OCI-LY1 (cell line): Measurements from ENCODE around the gene KRTDAP.
"Not testable (repeated sequence)": the region's sequence is repeated elsewhere in the genome, so short reads cannot be mapped to it uniquely, and the experiment has no call there.

Source experiments
- EZH2 ChIP-seq: fragments of 200-600 bp; sonication (generic), shearing (Covaris generic); IDR thresholded peaks from 2 replicates; pipeline ENCODE4 v1.8.0; 2017; ENCODE audit warnings: borderline replicate concordance, mixed run types, mild to moderate bottlenecking, antibody characterized with exemption, low read length, moderate library complexity, mixed read lengths
- TF ChIP-seq, protein P1 (sequence below): fragments of 200-600 bp; sonication (generic), shearing (Covaris generic); IDR thresholded peaks from 2 replicates; pipeline ENCODE4 v1.5.1; 2017; ENCODE audit warnings: mild to moderate bottlenecking, antibody characterized with exemption, low read length, moderate library complexity, mixed read lengths

DNA sequence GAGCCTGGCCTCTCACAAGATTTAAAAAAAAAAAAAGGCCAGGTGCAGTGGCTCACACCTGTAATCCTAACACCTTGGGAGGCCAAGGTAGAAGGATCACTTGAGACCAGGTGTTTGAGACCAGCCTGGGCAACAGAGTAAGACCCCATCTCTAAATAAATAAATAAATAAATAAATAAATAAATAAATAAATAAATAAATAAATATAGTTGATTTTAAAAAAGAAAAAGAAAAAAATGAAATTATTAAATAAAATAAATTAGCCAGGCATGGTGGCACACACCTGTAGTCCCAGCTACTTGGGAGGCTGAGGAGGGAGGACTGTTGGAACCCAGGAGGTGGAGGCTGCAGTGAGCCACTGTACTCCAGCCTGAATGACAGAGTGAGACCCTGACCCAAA, 28.5 kb downstream of the KRTDAP start:
- TF ChIP-seq, protein P1, sequence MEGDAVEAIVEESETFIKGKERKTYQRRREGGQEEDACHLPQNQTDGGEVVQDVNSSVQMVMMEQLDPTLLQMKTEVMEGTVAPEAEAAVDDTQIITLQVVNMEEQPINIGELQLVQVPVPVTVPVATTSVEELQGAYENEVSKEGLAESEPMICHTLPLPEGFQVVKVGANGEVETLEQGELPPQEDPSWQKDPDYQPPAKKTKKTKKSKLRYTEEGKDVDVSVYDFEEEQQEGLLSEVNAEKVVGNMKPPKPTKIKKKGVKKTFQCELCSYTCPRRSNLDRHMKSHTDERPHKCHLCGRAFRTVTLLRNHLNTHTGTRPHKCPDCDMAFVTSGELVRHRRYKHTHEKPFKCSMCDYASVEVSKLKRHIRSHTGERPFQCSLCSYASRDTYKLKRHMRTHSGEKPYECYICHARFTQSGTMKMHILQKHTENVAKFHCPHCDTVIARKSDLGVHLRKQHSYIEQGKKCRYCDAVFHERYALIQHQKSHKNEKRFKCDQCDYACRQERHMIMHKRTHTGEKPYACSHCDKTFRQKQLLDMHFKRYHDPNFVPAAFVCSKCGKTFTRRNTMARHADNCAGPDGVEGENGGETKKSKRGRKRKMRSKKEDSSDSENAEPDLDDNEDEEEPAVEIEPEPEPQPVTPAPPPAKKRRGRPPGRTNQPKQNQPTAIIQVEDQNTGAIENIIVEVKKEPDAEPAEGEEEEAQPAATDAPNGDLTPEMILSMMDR = not testable (repeated sequence)
- not testable (repeated sequence) for TF ChIP-seq EZH2
